Measurements from ENCODE around the gene ACVR2B.
A peak's percentile ranks its signal among the peaks of the same experiment; 100 is the strongest.

The ACVR2B gene

GRCh38 chr3:38489766-38490165, 36.1 kb downstream of the ACVR2B start:
- TF ChIP-seq EGR1 (IDR thresholded peaks at IDR 0.05) (no peak), CEBPB (IDR thresholded peaks at IDR 0.05) (no peak), TAF1 (IDR thresholded peaks at IDR 0.05; ENCODE audit: low read depth) (no peak), YY1 (IDR thresholded peaks at IDR 0.05; ENCODE audit: low read depth) (no peak), TEAD4 (IDR thresholded peaks at IDR 0.05) (no peak), ZBTB7A (IDR thresholded peaks at IDR 0.05; ENCODE audit: low read depth) (no peak)
- TF ChIP-seq, protein P1, sequence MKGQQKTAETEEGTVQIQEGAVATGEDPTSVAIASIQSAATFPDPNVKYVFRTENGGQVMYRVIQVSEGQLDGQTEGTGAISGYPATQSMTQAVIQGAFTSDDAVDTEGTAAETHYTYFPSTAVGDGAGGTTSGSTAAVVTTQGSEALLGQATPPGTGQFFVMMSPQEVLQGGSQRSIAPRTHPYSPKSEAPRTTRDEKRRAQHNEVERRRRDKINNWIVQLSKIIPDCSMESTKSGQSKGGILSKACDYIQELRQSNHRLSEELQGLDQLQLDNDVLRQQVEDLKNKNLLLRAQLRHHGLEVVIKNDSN (IDR thresholded peaks at IDR 0.05) = no peak

- TF ChIP-seq TEAD4 (IDR thresholded peaks at IDR 0.05) (no peak), CREB1 (IDR thresholded peaks at IDR 0.05; ENCODE audit: low read depth) (no peak), EP300 (IDR thresholded peaks at IDR 0.05; ENCODE audit: borderline replicate concordance) (no peak)
- TF ChIP-seq, protein P1 (IDR thresholded peaks at IDR 0.05) = no peak
Measured at GRCh38 chr3:38490281-38491030, 36.8 kb downstream of the ACVR2B start.

DNA sequence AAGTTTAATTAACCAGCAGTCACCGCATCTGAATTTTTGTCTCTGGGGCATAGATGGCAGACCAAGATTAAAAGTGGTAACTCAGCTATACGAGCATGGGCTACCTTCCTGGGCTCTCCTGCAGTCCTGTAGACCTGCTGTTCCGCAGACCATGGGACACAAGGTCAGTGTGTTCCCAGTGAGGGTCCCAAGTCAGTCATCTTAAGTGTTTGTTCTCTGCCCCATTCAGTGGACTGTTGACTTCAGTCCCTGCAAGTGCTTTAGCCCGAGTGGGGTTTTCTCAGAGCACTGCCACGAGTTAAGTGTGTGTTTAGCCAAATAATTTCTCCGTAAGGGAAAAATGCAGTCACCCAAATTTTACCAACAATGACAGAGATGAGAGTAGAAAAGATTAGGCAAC, 37.5 kb downstream of the ACVR2B start:
- no peak for TF ChIP-seq CREB1 (IDR thresholded peaks at IDR 0.05; ENCODE audit: low read depth)
- TF ChIP-seq, protein P1 (IDR thresholded peaks at IDR 0.05) = no peak
- no peak for TF ChIP-seq EP300 (IDR thresholded peaks at IDR 0.05; ENCODE audit: borderline replicate concordance)
- TF ChIP-seq ZBTB7A (IDR thresholded peaks at IDR 0.05; ENCODE audit: low read depth) = no peak
- no peak for TF ChIP-seq EGR1 (IDR thresholded peaks at IDR 0.05)

DNA sequence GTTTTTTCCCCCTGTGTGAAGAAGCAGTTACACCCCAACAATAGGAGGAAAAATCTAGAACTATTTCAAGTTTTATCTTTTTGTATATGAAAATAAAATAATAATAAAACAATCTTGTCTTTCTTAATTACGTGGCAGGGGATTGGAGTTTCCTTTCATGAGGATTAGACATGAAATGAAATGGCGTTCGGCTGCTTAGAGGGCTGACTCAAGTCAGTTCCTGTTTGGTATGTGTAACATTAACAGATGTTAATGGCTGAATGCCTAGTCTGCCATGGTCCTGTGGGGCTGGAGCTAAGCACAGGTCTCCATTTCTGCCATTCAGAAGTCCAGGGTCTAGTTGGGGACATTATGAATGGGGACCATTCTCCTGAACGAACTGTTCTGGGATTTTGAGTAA, 39.3 kb downstream of the ACVR2B start:
- no peak for TF ChIP-seq YY1 (IDR thresholded peaks at IDR 0.05; ENCODE audit: low read depth)
- no peak for TF ChIP-seq EGR1 (IDR thresholded peaks at IDR 0.05)
- TF ChIP-seq NFIC (IDR thresholded peaks at IDR 0.05) = no peak

DNA sequence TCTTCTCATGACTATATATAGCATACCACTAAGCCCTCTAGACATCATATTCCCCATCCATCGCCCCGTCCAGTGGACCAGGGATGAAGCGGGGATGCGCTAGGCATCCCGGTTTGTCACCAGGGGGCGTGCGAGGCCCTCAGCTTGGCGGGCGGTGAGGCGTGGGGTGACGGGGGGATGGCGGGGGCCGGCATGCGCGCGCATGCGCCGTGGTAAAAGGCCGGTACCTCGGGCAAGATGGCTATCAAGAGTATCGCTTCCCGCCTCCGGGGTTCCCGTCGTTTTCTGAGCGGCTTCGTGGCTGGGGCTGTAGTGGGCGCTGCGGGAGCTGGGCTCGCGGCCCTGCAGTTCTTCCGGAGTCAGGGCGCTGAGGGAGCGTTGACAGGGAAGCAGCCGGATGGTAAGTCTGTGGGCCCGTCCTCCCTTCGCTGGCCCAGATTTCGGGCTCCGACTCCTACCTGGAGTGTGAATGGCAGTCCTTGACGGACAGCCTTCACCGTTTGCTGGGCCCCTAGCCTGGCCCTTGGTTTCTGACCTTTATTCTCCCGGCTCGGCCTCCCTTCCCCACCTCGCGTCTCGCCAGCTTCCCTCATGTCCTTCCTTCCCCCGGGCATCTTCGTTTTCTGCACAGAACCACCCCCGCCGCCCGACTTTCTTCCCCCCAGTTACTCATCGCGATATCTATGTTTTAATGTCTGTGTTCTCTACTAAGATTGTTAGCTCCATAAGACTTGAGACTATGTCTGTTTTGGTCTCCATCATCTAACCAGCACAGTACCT, 42.6 kb downstream of the ACVR2B start, which contains the start of gene EXOG:
TSS of gene EXOG (plus strand) at position 210 of the 780 bp plus-strand sequence. CDS start at position 238, 28 bp downstream.
- TF ChIP-seq ZBTB7A (IDR thresholded peaks at IDR 0.05; ENCODE audit: low read depth) (0 out of 2 replicates have a peak, but pooled peaks have one; percentile 25), CREB1 (IDR thresholded peaks at IDR 0.05; ENCODE audit: low read depth) (no peak), EP300 (IDR thresholded peaks at IDR 0.05; ENCODE audit: borderline replicate concordance) (no peak), FOXM1 (IDR thresholded peaks at IDR 0.05; ENCODE audit: borderline replicate concordance, low read depth) (no peak), TEAD4 (IDR thresholded peaks at IDR 0.05) (0 out of 2 replicates have a peak, but pooled peaks have one; percentile 24), RAD21 (IDR thresholded peaks at IDR 0.05; ENCODE audit: low read depth) (peak; percentile 63), EGR1 (IDR thresholded peaks at IDR 0.05) (peak; percentile 45; the same call in 1 of the 2 replicates), REST (IDR thresholded peaks at IDR 0.05; ENCODE audit: low read depth) (no peak), TAF1 (IDR thresholded peaks at IDR 0.05; ENCODE audit: low read depth) (peak; percentile 89), CEBPB (IDR thresholded peaks at IDR 0.05) (no peak), YY1 (IDR thresholded peaks at IDR 0.05; ENCODE audit: low read depth) (peak; percentile 88), NFIC (IDR thresholded peaks at IDR 0.05) (no peak; the same call in 1 of the 2 replicates), TCF12 (IDR thresholded peaks at IDR 0.05; ENCODE audit: low read depth) (peak; percentile 21; the same call in 1 of the 2 replicates)
- TF ChIP-seq, protein P1 (IDR thresholded peaks at IDR 0.05) = 0 out of 2 replicates have a peak, but pooled peaks have one; percentile 3
- TF ChIP-seq, protein P2, sequence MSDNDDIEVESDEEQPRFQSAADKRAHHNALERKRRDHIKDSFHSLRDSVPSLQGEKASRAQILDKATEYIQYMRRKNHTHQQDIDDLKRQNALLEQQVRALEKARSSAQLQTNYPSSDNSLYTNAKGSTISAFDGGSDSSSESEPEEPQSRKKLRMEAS (IDR thresholded peaks at IDR 0.05) = no peak; the same call in 1 of the 2 replicates

DNA sequence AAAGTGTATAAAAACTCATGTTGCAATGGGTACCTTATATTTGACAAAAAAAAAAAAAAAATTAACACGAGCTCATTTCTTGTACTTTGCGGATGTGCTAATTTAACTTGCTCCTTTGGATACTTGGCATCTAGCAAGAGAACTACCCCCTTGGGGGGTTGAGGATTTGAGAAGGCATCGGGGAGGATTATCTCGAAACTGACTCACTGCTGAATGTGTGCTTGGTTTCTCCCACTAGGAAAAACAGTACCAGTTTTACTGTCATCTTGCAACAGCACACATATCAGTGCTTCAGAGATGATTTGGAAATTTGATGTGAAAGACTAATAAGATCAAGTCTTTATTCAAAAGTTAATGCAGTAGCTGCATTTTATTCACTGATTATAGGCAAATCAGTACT, 43.3 kb downstream of the ACVR2B start:
- TF ChIP-seq FOXM1 (IDR thresholded peaks at IDR 0.05; ENCODE audit: borderline replicate concordance, low read depth) (no peak), RAD21 (IDR thresholded peaks at IDR 0.05; ENCODE audit: low read depth) (no peak), CEBPB (IDR thresholded peaks at IDR 0.05) (no peak), YY1 (IDR thresholded peaks at IDR 0.05; ENCODE audit: low read depth) (no peak), TAF1 (IDR thresholded peaks at IDR 0.05; ENCODE audit: low read depth) (no peak), TCF12 (IDR thresholded peaks at IDR 0.05; ENCODE audit: low read depth) (no peak), CREB1 (IDR thresholded peaks at IDR 0.05; ENCODE audit: low read depth) (no peak)
